ENCODE data around the gene C12orf60.

- TF ChIP-seq CTCF (IDR thresholded peaks at IDR 0.05; ENCODE audit: insufficient read depth, low read depth, low read length): no peak
- no peak for TF ChIP-seq EZH2 (IDR thresholded peaks at IDR 0.05; ENCODE audit: insufficient read depth, low read length)
Measured at GRCh38 chr12:14843425-14843887, 40.0 kb downstream of the C12orf60 start, which contains the start of gene ART4.

All from astrocyte (in vitro differentiated cells and primary cell).